PC-9 (cell line): Measurements from ENCODE around the gene NQO2. TPM values are rescaled to one million over a fixed set of nuclear protein-coding genes. Genes with fewer than 3 reads are reported as not detected.

Experiments
- BruUV-seq: library from RNA; stranded (reverse); fragments of 400-500 nt; replicated peaks from 2 replicates; lab custom pipeline; 2021; lab: Mats Ljungman, UMichigan
- CTCF ChIA-PET: fragments of 300-600 bp; sonication (Branson Sonifier 250); formaldehyde crosslinking; loops from one replicate; lab custom pipeline; 2022; ENCODE audit warnings: antibody characterized with exemption; lab: Charles Lee
- POLR2A ChIA-PET: fragments of 300-600 bp; sonication (Branson Sonifier 250); formaldehyde crosslinking; loops from one replicate; lab custom pipeline; 2022; ENCODE audit warnings: antibody characterized with exemption; ENCODE audit not compliant: unreplicated experiment; lab: Charles Lee
- DNase-seq, 2 experiments: peaks; one replicate each; pipeline versions ENCODE4 v3.0.0 to v3.0.0-alpha.2; 2015 to 2022; ENCODE audit warnings: mixed read lengths in 1 of 2
- H2AFZ ChIP-seq: fragments of 200-600 bp; sonication (generic); 2 replicates; pipeline ENCODE4 v1.8.1; 2017; ENCODE audit warnings: antibody characterized with exemption
- H3F3A ChIP-seq: fragments of 200-600 bp; sonication (generic); 2 replicates; pipeline ENCODE4 v1.8.1; 2017; ENCODE audit warnings: antibody characterized with exemption, mild to moderate bottlenecking, low read depth; ENCODE audit not compliant: insufficient read depth
- H3K27ac ChIP-seq: fragments of 200-600 bp; sonication (generic); 2 replicates; pipeline ENCODE4 v1.6.1; 2016; ENCODE audit warnings: mixed run types
- H3K27me3 ChIP-seq: fragments of 200-600 bp; sonication (generic); 2 replicates; pipeline ENCODE4 v1.6.1; 2016; ENCODE audit warnings: low read depth, mixed run types; ENCODE audit not compliant: insufficient read depth
- H3K36me3 ChIP-seq: fragments of 200-600 bp; sonication (generic); 2 replicates; pipeline ENCODE4 v1.6.1; 2016; ENCODE audit warnings: low read depth, mixed run types
- H3K4me1 ChIP-seq: fragments of 200-600 bp; sonication (generic); replicated peaks from 2 replicates; pipeline ENCODE4 v1.6.1; 2016; ENCODE audit warnings: mixed run types; ENCODE audit not compliant: insufficient read depth
- H3K4me2 ChIP-seq: fragments of 200-600 bp; sonication (generic); 2 replicates; pipeline ENCODE4 v1.6.1; 2017; ENCODE audit warnings: mixed run types
- H3K4me3 ChIP-seq: fragments of 200-600 bp; sonication (generic); 2 replicates; pipeline ENCODE4 v1.6.1; 2016; ENCODE audit warnings: mixed run types
- H3K79me2 ChIP-seq: fragments of 200-600 bp; sonication (generic); 2 replicates; pipeline ENCODE4 v1.6.1; 2017; ENCODE audit warnings: low read depth, mixed run types
- H3K9me2 ChIP-seq: fragments of 200-600 bp; sonication (generic); 2 replicates; pipeline ENCODE4 v1.8.1; 2017; ENCODE audit warnings: mild to moderate bottlenecking; ENCODE audit not compliant: insufficient read depth
- H3K9me3 ChIP-seq: fragments of 200-600 bp; sonication (generic); 2 replicates; pipeline ENCODE4 v1.8.1; 2016; ENCODE audit warnings: low read depth; ENCODE audit not compliant: insufficient read depth
- H4K20me1 ChIP-seq: fragments of 200-600 bp; sonication (generic); 2 replicates; pipeline ENCODE4 v1.8.1; 2017; ENCODE audit not compliant: insufficient read depth
- EZH2 ChIP-seq: fragments of 200-600 bp; sonication (generic); IDR thresholded peaks from 2 replicates; pipeline ENCODE4 v1.8.0; 2017; ENCODE audit warnings: antibody characterized with exemption, low read depth
- intact Hi-C: fragments of 100-400 bp; cut with micrococcal nuclease; formaldehyde crosslinking; loops from one replicate; pipeline ENCODE4 v1.10.0; 2022; ENCODE audit not compliant: unreplicated experiment
- total RNA-seq: library from RNA; stranded (reverse); gene quantifications from 2 replicates; pipeline ENCODE4 v1.2.3, GENCODE V29; 2021
- TF ChIP-seq, protein P1 (sequence below): fragments of 200-600 bp; sonication (generic); conservative IDR thresholded peaks from 2 replicates; pipeline ENCODE4 v1.6.1; 2017; ENCODE audit warnings: mixed run types, antibody characterized with exemption, mild to moderate bottlenecking, moderate library complexity

The NQO2 gene
- total RNA-seq, 1 experiment from 2014 or later: 82.9 TPM

DNA sequence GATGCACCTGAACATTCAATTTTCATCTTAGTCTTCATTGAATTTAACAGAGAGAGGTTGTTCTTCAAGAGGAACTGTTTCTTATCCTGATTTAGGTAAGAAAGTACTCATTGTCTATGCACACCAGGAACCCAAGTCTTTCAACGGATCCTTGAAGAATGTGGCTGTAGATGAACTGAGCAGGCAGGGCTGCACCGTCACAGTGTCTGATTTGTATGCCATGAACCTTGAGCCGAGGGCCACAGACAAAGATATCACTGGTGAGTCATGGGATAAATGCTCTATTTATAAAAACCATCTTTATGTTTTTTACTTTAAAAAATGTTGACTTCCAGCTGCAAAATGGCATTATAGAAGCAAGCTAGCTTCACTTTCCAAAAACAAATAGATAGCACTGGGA, 10.2 kb downstream of the NQO2 start:
- Histone ChIP-seq H3K9me2 (no peaks in the 10 kb centered on the region), H4K20me1 (no peaks in the 10 kb centered on the region), H3K9me3 (peaks cover 10% of the 10 kb centered on the region; the same call in 1 of the 2 replicates), H3K4me2 (no peak overlapping the region), H2AFZ (no peak overlapping the region), H3K27me3 (no peaks in the 10 kb centered on the region), H3F3A (peaks cover 11% of the 10 kb centered on the region), H3K36me3 (peaks cover 8% of the 10 kb centered on the region; the same call in 1 of the 2 replicates), H3K27ac (no peak overlapping the region), H3K4me3 (no peak overlapping the region), H3K79me2 (no peaks in the 10 kb centered on the region), H3K4me1 (peaks cover 12% of the 10 kb centered on the region)
- no TSS peak for BruUV-seq
- POLR2A ChIA-PET: interaction anchor here (0.7 kb wide), 1 partner anchor 11 kb away, joined by 5 read pairs; no protein-coding TSS in a partner anchor
- CTCF ChIA-PET: no interaction called here
- intact Hi-C loops: no loop called here
- no peak for DNase-seq
- TF ChIP-seq, protein P1, sequence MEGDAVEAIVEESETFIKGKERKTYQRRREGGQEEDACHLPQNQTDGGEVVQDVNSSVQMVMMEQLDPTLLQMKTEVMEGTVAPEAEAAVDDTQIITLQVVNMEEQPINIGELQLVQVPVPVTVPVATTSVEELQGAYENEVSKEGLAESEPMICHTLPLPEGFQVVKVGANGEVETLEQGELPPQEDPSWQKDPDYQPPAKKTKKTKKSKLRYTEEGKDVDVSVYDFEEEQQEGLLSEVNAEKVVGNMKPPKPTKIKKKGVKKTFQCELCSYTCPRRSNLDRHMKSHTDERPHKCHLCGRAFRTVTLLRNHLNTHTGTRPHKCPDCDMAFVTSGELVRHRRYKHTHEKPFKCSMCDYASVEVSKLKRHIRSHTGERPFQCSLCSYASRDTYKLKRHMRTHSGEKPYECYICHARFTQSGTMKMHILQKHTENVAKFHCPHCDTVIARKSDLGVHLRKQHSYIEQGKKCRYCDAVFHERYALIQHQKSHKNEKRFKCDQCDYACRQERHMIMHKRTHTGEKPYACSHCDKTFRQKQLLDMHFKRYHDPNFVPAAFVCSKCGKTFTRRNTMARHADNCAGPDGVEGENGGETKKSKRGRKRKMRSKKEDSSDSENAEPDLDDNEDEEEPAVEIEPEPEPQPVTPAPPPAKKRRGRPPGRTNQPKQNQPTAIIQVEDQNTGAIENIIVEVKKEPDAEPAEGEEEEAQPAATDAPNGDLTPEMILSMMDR: no peak
- no peak for TF ChIP-seq EZH2

GRCh38 chr6:3011158-3011557, 11.5 kb downstream of the NQO2 start:
- Histone ChIP-seq H2AFZ (no peak overlapping the region), H3K27ac (no peak overlapping the region), H3K9me3 (peaks cover 10% of the 10 kb centered on the region; the same call in 1 of the 2 replicates), H3K79me2 (no peaks in the 10 kb centered on the region), H4K20me1 (no peaks in the 10 kb centered on the region), H3K4me3 (no peak overlapping the region), H3K4me1 (peaks cover 12% of the 10 kb centered on the region), H3K9me2 (no peaks in the 10 kb centered on the region), H3F3A (peaks cover 11% of the 10 kb centered on the region), H3K4me2 (no peak overlapping the region), H3K36me3 (peaks cover 8% of the 10 kb centered on the region; the same call in 1 of the 2 replicates), H3K27me3 (no peaks in the 10 kb centered on the region)
- POLR2A ChIA-PET: no interaction called here
- no TSS peak for BruUV-seq
- intact Hi-C loops: no loop called here
- TF ChIP-seq EZH2: no peak
- TF ChIP-seq, protein P1: no peak
- CTCF ChIA-PET: no interaction called here
- no peak for DNase-seq

DNA sequence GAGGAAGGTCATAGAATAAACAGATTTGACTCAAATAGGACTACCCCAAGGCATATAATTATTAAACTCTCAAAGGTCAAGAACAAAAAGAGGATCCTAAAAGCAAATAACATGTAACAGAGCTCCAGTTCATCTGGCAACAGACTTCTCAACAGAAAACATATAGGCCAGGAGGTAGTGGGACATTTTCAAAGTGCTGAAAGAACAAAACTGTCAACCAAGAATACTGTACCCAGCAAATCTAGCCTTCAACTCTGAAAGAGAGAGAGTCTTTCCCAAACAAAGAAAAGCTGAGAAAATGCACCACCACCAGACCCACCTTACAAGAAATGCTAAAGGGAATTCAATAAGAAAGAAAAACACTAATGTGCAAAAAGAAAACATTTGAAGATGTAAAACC, 11.9 kb downstream of the NQO2 start:
- Histone ChIP-seq H4K20me1 (no peaks in the 10 kb centered on the region), H3K4me1 (peaks cover 12% of the 10 kb centered on the region), H3F3A (peaks cover 11% of the 10 kb centered on the region), H3K9me3 (peaks cover 10% of the 10 kb centered on the region; the same call in 1 of the 2 replicates), H3K27ac (no peak overlapping the region), H3K27me3 (no peaks in the 10 kb centered on the region), H3K4me3 (peak overlapping the region; percentile 11; the same call in 1 of the 2 replicates), H3K9me2 (no peaks in the 10 kb centered on the region), H3K36me3 (peaks cover 8% of the 10 kb centered on the region; the same call in 1 of the 2 replicates), H2AFZ (no peak overlapping the region), H3K79me2 (no peaks in the 10 kb centered on the region), H3K4me2 (no peak overlapping the region)
- POLR2A ChIA-PET: no interaction called here
- no peak for DNase-seq
- CTCF ChIA-PET: no interaction called here
- intact Hi-C loops: no loop called here
- TF ChIP-seq, protein P1: no peak
- no peak for TF ChIP-seq EZH2
- no TSS peak for BruUV-seq
